ENCODE results near the gene DNAJA4. TPM values are rescaled to one million over a fixed set of nuclear protein-coding genes. Genes with fewer than 3 reads are reported as not detected.

DNAJA4 gene
- total and polyA plus RNA-seq, 2 of the 8 experiments (the other 6 are each of a cell fraction or from before 2014, with no cell fraction given): 3.6 to 6.2 TPM

- TF ChIP-seq HDAC6 (IDR thresholded peaks at IDR 0.05; ENCODE audit: low read depth, low read length) (no peak), TCF12 (IDR thresholded peaks at IDR 0.05; ENCODE audit: low read depth, low read length) (no peak), CHD2 (IDR thresholded peaks at IDR 0.05; ENCODE audit: low read length) (no peak)
Observed at GRCh38 chr15:78274994-78275393, 10.6 kb downstream of the DNAJA4 start (continued).
